SU-DHL-6 (cell line): ENCODE measurements around the gene P3H2.

ENCODE experiments used
- H2AFZ ChIP-seq: fragments of 200-600 bp; sonication (generic); 2 replicates; pipeline ENCODE4 v1.6.1; 2014; ENCODE audit warnings: low read depth, mild to moderate bottlenecking, moderate library complexity, mixed read lengths, antibody characterized with exemption, low read length; ENCODE audit not compliant: severe bottlenecking
- H3F3A ChIP-seq: fragments of 200-600 bp; shearing (Covaris generic); 2 replicates; pipeline ENCODE4 v1.6.0; 2016; ENCODE audit warnings: antibody characterized with exemption, mild to moderate bottlenecking; ENCODE audit not compliant: insufficient read depth
- H3K27ac ChIP-seq: fragments of 200-600 bp; sonication (generic); 2 replicates; pipeline ENCODE4 v1.5.1; 2016; ENCODE audit warnings: low read depth, mild to moderate bottlenecking, low read length, moderate library complexity, mixed read lengths
- H3K27me3 ChIP-seq: fragments of 200-600 bp; sonication (generic), shearing (Covaris generic); 2 replicates; pipeline ENCODE4 v1.6.0; 2014; ENCODE audit warnings: mild to moderate bottlenecking, low read length
- H3K36me3 ChIP-seq: fragments of 200-600 bp; sonication (generic); 2 replicates; pipeline ENCODE4 v1.6.1; 2014; ENCODE audit warnings: mild to moderate bottlenecking, low read length, mixed read lengths
- H3K4me2 ChIP-seq: fragments of 300-600, 200-600 bp; shearing (Covaris generic), sonication (generic); 2 replicates; pipeline ENCODE4 v1.6.0; 2014; ENCODE audit warnings: low read length, low read depth, mild to moderate bottlenecking; ENCODE audit not compliant: poor library complexity, severe bottlenecking
- H3K4me3 ChIP-seq: fragments of 200-600 bp; sonication (generic); 2 replicates; pipeline ENCODE4 v1.5.1; 2014; ENCODE audit warnings: antibody characterized with exemption, low read length, mild to moderate bottlenecking, mixed read lengths; ENCODE audit not compliant: insufficient read depth, poor library complexity, severe bottlenecking
- H3K79me2 ChIP-seq: fragments of 200-600 bp; sonication (generic); 2 replicates; pipeline ENCODE4 v1.6.1; 2014; ENCODE audit warnings: mild to moderate bottlenecking, low read length, moderate library complexity; ENCODE audit not compliant: insufficient read depth
- H3K9ac ChIP-seq: fragments of 200-600 bp; sonication (generic); 2 replicates; pipeline ENCODE4 v1.7.0; 2014; ENCODE audit warnings: mild to moderate bottlenecking, low read length
- H3K9me2 ChIP-seq: fragments of 200-600 bp; sonication (generic); replicated peaks from 2 replicates; pipeline ENCODE4 v1.6.1; 2014; ENCODE audit warnings: low read length; ENCODE audit not compliant: insufficient read depth
- H3K9me3 ChIP-seq: fragments of 200-600 bp; sonication (generic); 2 replicates; pipeline ENCODE4 v1.6.1; 2014; ENCODE audit warnings: low read length, mixed read lengths; ENCODE audit not compliant: insufficient read depth
- H4K20me1 ChIP-seq: fragments of 200-600 bp; sonication (generic); 2 replicates; pipeline ENCODE4 v1.6.1; 2014; ENCODE audit warnings: low read depth, mild to moderate bottlenecking, antibody characterized with exemption, low read length, moderate library complexity, mixed read lengths
- CTCF ChIP-seq: fragments of 200-600 bp; sonication (generic); IDR thresholded peaks from one replicate; pipeline ENCODE4 v1.5.1; 2017; ENCODE audit warnings: antibody characterized with exemption, mild to moderate bottlenecking, low read length, moderate library complexity; ENCODE audit not compliant: insufficient read depth, poor library complexity, severe bottlenecking
- EZH2phosphoT487 ChIP-seq: fragments of 200-600 bp; sonication (generic), shearing (Covaris generic); conservative IDR thresholded peaks from 2 replicates; pipeline ENCODE4 v1.6.1; 2018; ENCODE audit warnings: mild to moderate bottlenecking, antibody characterized with exemption, low read length, moderate library complexity, mixed read lengths

The P3H2 gene

GRCh38 chr3:190051641-190052040 is 69.1 kb downstream of the P3H2 start:
- Histone ChIP-seq H3K27me3 (no peaks in the 10 kb centered on the region), H2AFZ (no peak overlapping the region), H3K27ac (no peak overlapping the region), H3K9me3 (no peaks in the 10 kb centered on the region), H4K20me1 (no peaks in the 10 kb centered on the region), H3K9me2 (no peaks in the 10 kb centered on the region), H3K4me2 (no peak overlapping the region), H3F3A (no peaks in the 10 kb centered on the region), H3K79me2 (no peaks in the 10 kb centered on the region), H3K4me3 (no peak overlapping the region), H3K36me3 (no peaks in the 10 kb centered on the region), H3K9ac (no peak overlapping the region)
- TF ChIP-seq EZH2phosphoT487: no peak
- TF ChIP-seq CTCF: no peak

- H3K4me3 ChIP-seq: no peak overlapping the region
- H3K79me2 ChIP-seq: no peaks in the 10 kb centered on the region
- no peak overlapping the region for H3K27ac ChIP-seq
Measured at GRCh38 chr3:190048932-190049441, 71.7 kb downstream of the P3H2 start.

GRCh38 chr3:190044974-190045373 is 75.7 kb downstream of the P3H2 start:
- Histone ChIP-seq H2AFZ (no peak overlapping the region), H3K36me3 (no peaks in the 10 kb centered on the region), H3K79me2 (no peaks in the 10 kb centered on the region), H3K4me3 (no peak overlapping the region), H3F3A (no peaks in the 10 kb centered on the region), H3K9me3 (no peaks in the 10 kb centered on the region), H3K9me2 (no peaks in the 10 kb centered on the region), H3K4me2 (no peak overlapping the region), H3K27me3 (no peaks in the 10 kb centered on the region), H3K27ac (no peak overlapping the region), H4K20me1 (no peaks in the 10 kb centered on the region), H3K9ac (no peak overlapping the region)
- TF ChIP-seq EZH2phosphoT487 (no peak), CTCF (no peak)

More at GRCh38 chr3:190048932-190049441, 71.7 kb downstream of the P3H2 start:
- Histone ChIP-seq H3K9me3 (no peaks in the 10 kb centered on the region), H3K27me3 (no peaks in the 10 kb centered on the region), H2AFZ (no peak overlapping the region), H3K4me2 (no peak overlapping the region), H3F3A (no peaks in the 10 kb centered on the region), H3K9ac (no peak overlapping the region), H4K20me1 (no peaks in the 10 kb centered on the region), H3K36me3 (no peaks in the 10 kb centered on the region), H3K9me2 (no peaks in the 10 kb centered on the region)
- TF ChIP-seq EZH2phosphoT487: no peak
- TF ChIP-seq CTCF: no peak
